OCI-M2 (cell line): ENCODE results near the gene FBXO39.
"Not testable (repeated sequence)": the region's sequence is repeated elsewhere in the genome, so short reads cannot be mapped to it uniquely, and the experiment has no call there.

Experiments
- DNase-seq: peaks from one replicate; lab custom pipeline; 2025; ENCODE audit not compliant: unreplicated experiment; lab: John Stamatoyannopoulos, UW

FBXO39 gene

GRCh38 chr17:6775871-6776405 is at the start of gene FBXO39:
FBXO39 (plus strand) TSS chr17:6776215; CDS start chr17:6779869, 3,654 bp downstream.
- no peak for DNase-seq

- no peak for DNase-seq
These were observed 46.5 kb upstream of the FBXO39 start for GRCh38 chr17:6729531-6729930.

DNA sequence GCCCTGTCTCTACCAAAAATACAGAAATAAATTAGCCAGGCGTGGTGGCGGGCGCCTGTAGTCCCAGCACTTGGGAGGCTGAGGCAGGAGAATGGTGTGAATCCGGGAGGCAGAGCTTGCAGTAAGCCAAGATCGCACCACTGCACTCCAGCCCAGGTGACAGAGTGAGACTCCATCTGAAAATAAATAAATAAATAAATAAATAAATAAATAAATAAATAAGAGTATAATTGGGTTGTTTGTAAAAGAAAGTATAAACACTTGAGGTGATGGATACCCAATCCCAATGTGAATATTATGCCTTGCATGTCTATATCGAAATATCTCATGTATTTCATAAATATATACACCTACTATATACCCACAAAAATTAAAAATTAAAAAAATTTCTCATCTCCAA is 29.4 kb upstream of the FBXO39 start:
- not testable (repeated sequence) for DNase-seq

DNA sequence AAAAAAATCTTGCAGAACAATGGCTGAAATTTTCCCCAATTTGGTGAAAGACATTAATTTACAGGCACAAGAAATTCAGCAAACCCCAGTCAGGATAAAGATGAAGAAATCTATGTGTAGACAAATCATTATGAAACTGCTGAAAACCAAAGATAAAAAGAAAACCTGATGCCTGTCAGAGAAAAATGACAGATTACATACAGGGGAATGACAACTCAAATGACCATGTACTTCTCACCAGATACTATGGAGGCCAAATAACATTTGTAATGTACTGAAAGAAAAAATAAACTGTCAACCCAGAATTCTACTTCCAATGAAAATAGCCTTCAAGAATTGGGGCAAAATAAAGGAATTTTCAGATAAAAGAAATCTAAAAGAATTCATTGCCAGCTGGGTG is 27.4 kb upstream of the FBXO39 start:
- no peak for DNase-seq

GRCh38 chr17:6749519-6749918 is 26.5 kb upstream of the FBXO39 start:
- no peak for DNase-seq

DNA sequence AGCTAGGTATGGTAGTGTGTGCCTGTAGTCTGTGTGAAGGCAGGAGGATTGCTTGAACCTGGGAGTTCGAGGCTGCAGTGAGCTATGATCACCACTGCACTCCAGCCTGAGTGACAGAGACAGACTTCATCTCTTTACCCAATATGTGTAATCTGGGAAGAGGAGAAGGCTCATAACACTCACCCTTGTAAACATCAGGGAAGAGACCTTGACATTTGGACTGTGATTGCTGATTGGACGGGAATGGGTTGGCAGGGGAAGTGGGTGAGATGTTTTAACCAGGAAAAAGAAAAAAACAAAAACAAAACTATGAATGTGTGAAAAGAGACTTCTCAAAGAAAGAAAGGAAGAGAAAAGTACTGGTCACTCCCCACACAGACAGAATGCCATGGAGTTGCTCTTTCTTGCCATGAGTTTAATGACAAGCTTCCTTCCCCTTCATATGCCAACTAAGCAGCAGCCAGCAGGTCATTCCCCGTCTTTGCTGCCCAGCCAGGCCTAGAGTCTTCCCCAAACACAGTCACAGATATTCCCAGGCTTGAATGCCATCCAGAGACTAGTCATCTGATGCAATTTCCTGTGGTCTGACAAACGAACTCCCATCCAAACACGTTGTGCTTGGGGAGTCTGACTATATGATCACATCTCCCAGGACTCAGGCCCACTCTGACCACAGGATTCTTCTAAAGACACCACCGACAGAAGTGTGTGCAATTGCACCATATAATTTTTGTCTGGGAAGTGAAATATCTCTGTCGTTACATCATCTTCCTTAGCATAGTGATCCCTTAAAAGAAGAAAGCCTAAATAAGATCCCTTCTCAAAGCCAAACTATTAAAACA is 23.7 kb upstream of the FBXO39 start:
- no peak for DNase-seq

DNA sequence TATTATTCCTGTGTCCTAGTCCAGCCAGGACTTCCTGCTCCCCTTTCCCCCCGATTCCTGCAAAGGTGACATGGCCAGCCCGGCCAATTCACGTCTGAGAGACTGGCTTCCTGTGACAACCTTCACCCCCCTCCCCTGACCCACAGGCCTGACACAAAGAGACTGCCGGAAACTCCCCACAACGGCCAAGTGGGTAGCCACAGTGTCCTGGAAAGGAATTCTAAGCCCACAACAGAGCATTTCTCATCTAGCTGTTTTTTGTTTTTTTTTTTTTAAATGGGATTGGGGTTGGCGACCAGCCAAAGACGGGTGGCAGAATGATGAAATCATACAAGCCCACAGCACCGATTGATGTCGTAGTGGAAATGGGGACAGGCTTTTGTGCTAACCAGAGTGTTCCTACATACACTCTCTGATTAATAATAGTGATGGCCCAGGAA is 23.0 kb upstream of the FBXO39 start:
- no peak for DNase-seq

DNA sequence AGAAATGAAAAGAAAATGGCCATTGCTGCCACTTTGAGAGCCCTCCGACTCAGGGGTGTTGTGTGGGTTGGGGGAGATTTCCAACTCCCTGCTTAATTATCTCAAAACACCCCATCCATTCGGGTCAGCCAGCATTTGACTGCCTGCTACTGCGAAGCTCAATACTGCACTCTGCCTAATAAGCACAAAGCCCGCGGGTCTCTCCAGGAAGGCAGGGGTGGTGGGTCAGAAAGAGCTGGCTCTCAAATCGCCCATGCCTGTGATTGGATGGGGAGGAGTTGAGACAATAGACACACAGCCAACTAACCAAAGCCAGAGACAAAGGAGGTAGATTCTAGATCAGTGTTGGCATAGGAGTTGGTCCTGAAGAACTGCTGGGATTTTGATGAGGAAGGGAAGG is 22.5 kb upstream of the FBXO39 start:
- no peak for DNase-seq

DNA sequence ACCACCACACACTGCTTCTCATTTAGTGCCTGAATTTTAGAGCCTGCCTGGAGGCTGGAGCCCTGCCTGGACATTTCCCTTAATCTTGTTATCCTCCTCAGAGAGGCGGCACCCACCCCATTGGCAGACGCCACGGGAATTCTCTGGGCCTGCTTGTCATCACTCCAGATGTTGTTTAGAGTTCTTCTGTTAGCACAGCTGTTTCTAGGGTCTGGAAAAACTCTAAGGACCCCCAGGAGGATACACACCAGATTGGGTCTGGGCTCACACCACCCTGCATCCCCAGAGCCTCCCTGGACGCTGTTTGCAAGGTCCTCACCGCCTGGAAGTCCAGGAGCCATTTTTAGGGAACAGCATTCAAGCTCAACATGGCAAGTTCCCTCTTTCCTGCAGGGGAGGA is 20.7 kb upstream of the FBXO39 start:
- no peak for DNase-seq

DNA sequence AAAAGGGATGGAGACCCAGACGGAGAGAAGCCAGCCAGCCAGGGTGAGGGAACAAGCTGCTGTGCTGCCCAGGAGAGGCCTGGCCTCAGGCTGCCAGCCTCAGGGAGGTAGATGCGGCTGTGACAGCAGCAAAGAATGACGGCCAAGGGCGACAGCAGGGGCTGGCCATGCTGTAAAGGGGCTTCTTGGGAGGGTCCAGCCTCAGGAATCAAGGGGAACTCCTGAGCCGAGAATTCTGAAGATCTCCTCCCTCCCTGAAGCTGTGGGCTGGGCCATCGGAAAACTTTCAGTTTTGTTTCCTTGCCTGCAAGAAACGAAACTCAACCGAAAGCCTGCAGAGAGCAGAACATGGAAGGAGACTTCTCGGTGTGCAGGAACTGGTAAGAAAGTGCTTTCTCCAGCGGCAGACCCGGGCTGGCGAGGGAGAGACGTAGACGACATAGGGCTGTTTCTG is 20.3 kb upstream of the FBXO39 start, which contains the start of gene XAF1:
Gene XAF1, plus strand, starts transcription at position 316 of the 454 bp plus-strand sequence. Its CDS starts 33 bp downstream, at position 349.
- no peak for DNase-seq

GRCh38 chr17:6756425-6757031 is 19.5 kb upstream of the FBXO39 start:
- no peak for DNase-seq

GRCh38 chr17:6757747-6758146 is 18.3 kb upstream of the FBXO39 start:
- no peak for DNase-seq

DNA sequence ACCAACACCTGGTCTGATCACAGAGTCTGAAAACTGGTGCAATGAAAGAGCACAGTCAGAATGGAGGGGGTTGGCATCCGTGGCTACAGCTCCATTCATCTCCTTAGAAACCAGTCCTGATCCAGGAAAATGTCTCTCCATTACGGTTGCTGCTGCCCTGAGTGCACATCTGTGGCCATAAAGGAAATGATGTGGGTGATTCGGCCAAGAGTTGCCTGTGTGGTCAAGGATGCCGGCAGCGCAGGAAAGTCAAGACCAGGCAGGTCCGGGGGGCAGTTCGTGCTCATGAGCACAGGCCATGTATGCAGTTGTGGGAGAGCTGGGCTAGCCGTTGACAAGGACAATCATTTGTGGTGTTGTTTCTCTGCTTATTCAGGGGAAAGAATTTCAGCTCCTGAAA is 14.2 kb upstream of the FBXO39 start:
- DNase-seq = no peak

DNA sequence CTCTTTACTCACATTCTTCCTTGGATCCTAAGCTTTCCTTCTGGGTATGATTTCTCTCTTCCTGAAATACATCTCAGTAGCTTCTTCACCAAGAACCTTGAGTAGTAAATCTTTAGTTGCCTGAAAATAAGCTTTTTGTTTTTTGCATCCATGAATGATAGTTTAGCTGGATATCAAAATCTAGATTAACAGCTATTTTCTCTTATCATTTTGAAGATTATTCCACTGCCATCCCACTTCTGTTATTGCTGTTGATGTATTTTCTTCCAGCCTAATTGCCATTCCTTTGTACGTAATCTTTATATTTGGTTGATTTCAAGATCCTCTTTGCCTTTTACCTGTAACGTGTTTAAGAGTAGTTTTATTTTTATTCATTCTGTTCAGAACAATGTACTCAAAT is 7.6 kb upstream of the FBXO39 start:
- DNase-seq = no peak

DNA sequence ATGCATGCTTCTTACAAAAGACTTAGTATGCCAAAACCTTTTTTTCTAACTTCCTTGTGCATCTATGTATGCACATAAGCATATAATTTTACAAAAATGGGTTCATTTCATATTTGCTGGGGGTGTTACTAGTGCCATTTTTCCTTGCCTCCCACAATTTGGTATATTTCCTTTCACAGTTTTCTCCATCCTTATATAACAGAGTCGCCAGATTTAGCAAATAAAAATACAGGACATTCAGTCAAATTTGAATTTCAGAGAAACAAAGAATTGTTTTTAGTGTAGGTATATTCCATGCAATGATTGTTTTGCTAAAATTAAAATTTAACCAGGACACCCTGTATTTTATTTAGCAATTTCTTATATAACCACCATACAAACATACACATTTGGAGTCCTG is 4.0 kb upstream of the FBXO39 start:
- no peak for DNase-seq

GRCh38 chr17:6774906-6775305 is 1.1 kb upstream of the FBXO39 start:
- not testable (repeated sequence) for DNase-seq

- no peak for DNase-seq
These were observed 3.4 kb downstream of the FBXO39 start for GRCh38 chr17:6779411-6779810.

- DNase-seq = no peak
These were observed 4.0 kb downstream of the FBXO39 start for GRCh38 chr17:6780001-6780400.

GRCh38 chr17:6780886-6781285 is 4.9 kb downstream of the FBXO39 start:
- no peak for DNase-seq

GRCh38 chr17:6782244-6782643 is 6.2 kb downstream of the FBXO39 start:
- DNase-seq = no peak

GRCh38 chr17:6786618-6787017 is 10.6 kb downstream of the FBXO39 start:
- DNase-seq = no peak

DNA sequence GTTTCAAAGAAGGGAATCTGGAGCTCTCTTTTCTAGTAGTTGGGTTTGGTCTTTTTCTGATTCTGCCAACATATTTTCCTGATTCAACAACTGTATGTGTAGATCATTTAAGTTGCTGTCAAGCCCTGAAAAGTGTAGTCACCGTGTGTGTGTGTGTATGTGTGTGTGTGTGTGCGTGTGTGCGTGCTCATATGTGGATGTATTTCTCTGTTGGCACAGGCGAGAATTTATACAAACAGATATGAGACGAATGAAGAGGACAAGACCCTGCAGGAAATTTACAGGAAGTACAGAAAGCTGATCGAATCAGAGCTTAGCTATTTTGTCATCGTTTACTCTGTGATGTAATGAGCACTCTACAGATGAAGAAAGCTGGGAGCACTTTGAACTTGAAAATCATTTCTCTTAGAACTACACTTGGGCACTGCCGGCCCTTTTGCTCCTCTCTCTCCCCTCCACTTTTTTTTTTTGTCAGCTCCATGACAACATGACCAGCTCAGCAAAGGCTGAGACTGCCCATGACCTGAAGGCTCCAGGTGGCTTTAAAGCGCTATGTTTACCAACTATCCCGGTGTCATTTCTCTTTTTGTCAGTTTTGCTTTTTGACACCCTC is 11.2 kb downstream of the FBXO39 start:
- no peak for DNase-seq
